Gastroesophageal sphincter (tissue), 4 donors: ENCODE results near the gene UNC13D. TPM values are rescaled to one million over a fixed set of nuclear protein-coding genes. Genes with fewer than 3 reads are reported as not detected.

ENCODE experiments used
- ATAC-seq: fragments of 150-250 bp; one replicate; pipeline ENCODE4 v1.9.1; 2016; ENCODE audit warnings: mild to moderate bottlenecking, moderate library complexity
- H3K27ac ChIP-seq, 4 donors: fragments of 200-600 bp; sonication (generic) in 3 of 4; 1 replicate in 3 of 4; 2 replicates in 1 of 4; pipeline ENCODE4 v1.5.1; 2016 to 2019
- H3K27me3 ChIP-seq: fragments of 200-600 bp; sonication (generic); one replicate; pipeline ENCODE4 v1.5.1; 2019
- H3K36me3 ChIP-seq, 2 donors: fragments of 200-600 bp; sonication (generic); one replicate each; pipeline ENCODE4 v1.5.1; 2019; ENCODE audit warnings: control low read depth in 1 of 2
- H3K4me1 ChIP-seq, 3 donors: fragments of 200-600 bp; sonication (generic); 1 replicate in 2 of 3; 2 replicates in 1 of 3; pipeline ENCODE4 v1.5.1; 2016 to 2019; ENCODE audit warnings: control low read depth in 2 of 3
- H3K4me3 ChIP-seq, 2 donors: fragments of 200-600 bp; sonication (generic); one replicate each; pipeline ENCODE4 v1.5.1; 2019; ENCODE audit warnings: mild to moderate bottlenecking in 1 of 2, moderate library complexity in 1 of 2
- H3K9me3 ChIP-seq, 3 donors: fragments of 200-600 bp; sonication (generic); one replicate each; pipeline ENCODE4 v1.5.1; 2017 to 2019; ENCODE audit warnings: control low read depth in 2 of 3
- EP300 ChIP-seq: sonication (generic); formaldehyde crosslinking; IDR thresholded peaks from one replicate; pipeline ENCODE4 v1.6.1; 2017; ENCODE audit warnings: antibody characterized with exemption, mild to moderate bottlenecking
- POLR2A ChIP-seq, 2 donors: fragments of 450-650 bp; IDR thresholded peaks; one replicate each; pipeline ENCODE4 v1.6.1; 2017; ENCODE audit warnings: antibody characterized with exemption in 2 of 2, mild to moderate bottlenecking in 2 of 2, moderate library complexity in 1 of 2
- POLR2AphosphoS5 ChIP-seq: sonication (generic); formaldehyde crosslinking; IDR thresholded peaks from one replicate; pipeline ENCODE4 v1.6.1; 2017; ENCODE audit warnings: antibody characterized with exemption
- WGBS, 2 donors: methylation state at CpG; one replicate each; pipeline ENCODE4 v1.1.5; 2018; ENCODE audit warnings: low coverage in 1 of 2; 5-methylcytosine and 5-hydroxymethylcytosine counted together
- total RNA-seq, 4 donors: library from RNA; depleted of rRNA; stranded (reverse); fragments of >200 nt; gene quantifications; one replicate each; pipeline ENCODE4 v1.1.0, GENCODE V29; 2016
- TF ChIP-seq, protein P1 (sequence below), 4 experiments: fragments of 200-600 bp in 2 of 4; fragments of 450-650 bp in 2 of 4; sonication (generic) in 1 of 4; IDR thresholded peaks; one replicate each; pipeline ENCODE4 v1.5.1; 2017 to 2019; ENCODE audit warnings: antibody characterized with exemption in 4 of 4, mild to moderate bottlenecking in 2 of 4, moderate library complexity in 2 of 4

Gene UNC13D
- total RNA-seq, 4 donors from 2014 or later = 2.6 to 10.8 (median 5.6) TPM

DNA sequence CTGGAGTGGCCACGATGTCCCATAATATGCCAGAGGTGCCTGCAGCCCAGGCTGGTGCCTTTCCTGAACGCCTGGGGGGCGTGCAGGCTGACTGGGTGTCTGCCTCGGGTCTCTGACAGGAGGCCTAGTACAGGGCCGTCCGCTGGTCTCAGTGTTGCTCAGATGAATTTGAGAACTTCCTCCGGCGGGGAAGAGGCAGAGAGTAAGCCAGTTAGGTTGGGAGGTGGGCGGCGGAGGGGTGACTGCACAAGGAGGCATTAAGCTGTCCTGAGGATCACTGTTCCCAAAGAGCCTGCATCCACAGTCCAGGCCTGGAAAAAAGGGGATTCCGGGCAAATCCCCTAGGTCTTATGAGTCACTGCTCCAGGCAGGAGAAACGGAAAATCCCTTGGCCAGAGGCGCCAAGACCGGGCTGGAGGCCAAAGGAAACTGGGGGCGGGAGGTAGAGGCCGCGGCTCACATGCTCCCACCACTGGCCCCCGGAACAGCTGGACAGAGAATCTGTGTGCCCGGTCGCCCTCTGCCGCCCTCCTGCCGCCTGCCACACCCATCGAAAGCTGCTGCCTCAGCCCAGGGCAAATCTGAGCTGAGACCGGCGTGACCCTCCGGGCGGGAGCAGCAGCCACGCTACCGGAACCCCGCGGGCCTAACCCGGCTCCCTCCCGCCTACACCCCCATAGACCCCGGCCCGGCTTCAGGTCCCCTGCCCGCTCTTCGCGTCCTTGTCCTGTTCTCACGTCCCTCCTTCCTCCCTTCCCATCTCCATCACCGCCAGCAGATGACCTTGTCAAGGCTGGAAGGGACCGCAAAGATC is 32.9 kb upstream of the UNC13D start:
- peak overlapping the region; percentile 66 to 99 (median 96) for H3K27ac ChIP-seq
- H3K4me3 ChIP-seq = peak overlapping the region; percentile 44 to 92
- H3K36me3 ChIP-seq = peaks cover 0 to 24% of the 10 kb centered on the region in 2 donors
- TF ChIP-seq POLR2A (IDR thresholded peaks at IDR 0.05) (peak in 1 of 2 donors; percentile 27), POLR2AphosphoS5 (peak; percentile 98), EP300 (no peak)
- TF ChIP-seq, protein P1, sequence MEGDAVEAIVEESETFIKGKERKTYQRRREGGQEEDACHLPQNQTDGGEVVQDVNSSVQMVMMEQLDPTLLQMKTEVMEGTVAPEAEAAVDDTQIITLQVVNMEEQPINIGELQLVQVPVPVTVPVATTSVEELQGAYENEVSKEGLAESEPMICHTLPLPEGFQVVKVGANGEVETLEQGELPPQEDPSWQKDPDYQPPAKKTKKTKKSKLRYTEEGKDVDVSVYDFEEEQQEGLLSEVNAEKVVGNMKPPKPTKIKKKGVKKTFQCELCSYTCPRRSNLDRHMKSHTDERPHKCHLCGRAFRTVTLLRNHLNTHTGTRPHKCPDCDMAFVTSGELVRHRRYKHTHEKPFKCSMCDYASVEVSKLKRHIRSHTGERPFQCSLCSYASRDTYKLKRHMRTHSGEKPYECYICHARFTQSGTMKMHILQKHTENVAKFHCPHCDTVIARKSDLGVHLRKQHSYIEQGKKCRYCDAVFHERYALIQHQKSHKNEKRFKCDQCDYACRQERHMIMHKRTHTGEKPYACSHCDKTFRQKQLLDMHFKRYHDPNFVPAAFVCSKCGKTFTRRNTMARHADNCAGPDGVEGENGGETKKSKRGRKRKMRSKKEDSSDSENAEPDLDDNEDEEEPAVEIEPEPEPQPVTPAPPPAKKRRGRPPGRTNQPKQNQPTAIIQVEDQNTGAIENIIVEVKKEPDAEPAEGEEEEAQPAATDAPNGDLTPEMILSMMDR (IDR thresholded peaks at IDR 0.05) = peak in 2 of 4 experiments; percentile 21 to 51
- no peaks in the 10 kb centered on the region for H3K9me3 ChIP-seq
- WGBS, 2 donors = 0% methylated on average over 3 to 6 of the region's 41 CpGs
- H3K4me1 ChIP-seq = peaks cover 12 to 71% (median 46%) of the 10 kb centered on the region in 3 donors
- ATAC-seq = peak; percentile 59
- H3K27me3 ChIP-seq = no peaks in the 10 kb centered on the region

DNA sequence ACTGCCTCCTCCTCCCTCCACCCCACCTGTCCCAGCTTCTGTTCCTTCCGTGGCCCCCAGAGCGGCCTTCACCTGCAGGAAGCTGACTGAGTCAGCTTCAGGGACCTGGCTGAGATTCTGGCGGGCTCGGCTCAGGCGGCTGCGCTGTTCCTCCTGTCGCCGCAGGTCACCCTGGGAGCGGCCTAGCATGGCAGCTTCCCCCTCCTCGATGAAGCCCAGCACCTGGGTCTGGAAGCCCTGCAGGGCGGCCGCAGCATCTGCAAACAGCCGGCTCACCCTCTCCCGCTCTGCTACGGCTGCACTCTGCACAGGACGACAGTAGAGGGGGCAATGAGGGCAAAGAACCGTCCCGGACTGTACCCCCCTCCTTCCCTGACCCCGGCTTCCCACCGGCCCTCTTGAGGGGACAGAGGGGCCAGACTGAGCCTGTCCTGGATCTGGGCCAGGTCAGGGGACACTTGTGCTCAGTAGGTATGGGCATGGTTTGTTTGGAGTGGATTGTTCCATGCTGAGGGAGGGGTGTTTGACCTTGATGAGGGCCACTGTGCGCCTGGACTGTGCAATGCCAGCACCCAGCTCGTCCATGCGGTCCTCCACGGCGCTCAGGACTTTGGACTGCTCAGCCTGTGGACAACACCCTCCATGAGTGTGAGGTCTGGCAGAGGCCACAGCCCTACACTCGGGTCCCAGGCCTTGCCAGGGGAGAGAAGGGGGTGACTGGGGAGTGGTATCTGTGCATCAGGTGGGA is 32.2 kb upstream of the UNC13D start:
- H3K4me1 ChIP-seq = peaks cover 12 to 78% (median 47%) of the 10 kb centered on the region in 3 donors
- 5% methylated on average over 4 of the region's 26 CpGs; no CpG with 5 or more reads in 1 of the 2 donors for WGBS, 2 donors
- H3K27me3 ChIP-seq = no peaks in the 10 kb centered on the region
- peak overlapping the region; percentile 44 to 92 for H3K4me3 ChIP-seq
- H3K36me3 ChIP-seq = peaks cover 0 to 24% of the 10 kb centered on the region in 2 donors
- no peak for ATAC-seq
- no peaks in the 10 kb centered on the region for H3K9me3 ChIP-seq
- TF ChIP-seq POLR2A (IDR thresholded peaks at IDR 0.05) (no peak), EP300 (no peak)
- TF ChIP-seq, protein P1 (IDR thresholded peaks at IDR 0.05) = peak in 1 of 4 experiments; percentile 10
- peak overlapping the region; percentile 66 to 99 (median 96) for H3K27ac ChIP-seq

DNA sequence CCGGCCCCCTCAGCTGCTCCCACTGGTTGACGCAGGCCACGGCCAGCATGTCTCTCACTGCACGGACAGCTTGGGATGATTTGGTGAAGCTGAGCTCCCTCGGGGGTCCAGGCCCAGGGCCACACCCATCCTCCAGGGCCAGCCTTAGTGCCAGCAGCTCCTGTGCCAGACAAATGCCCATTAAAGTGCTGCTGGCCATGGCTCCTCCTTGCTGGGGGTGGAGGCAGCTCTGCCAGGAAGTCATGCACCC is 31.7 kb upstream of the UNC13D start:
- Histone ChIP-seq H3K4me1 (peaks cover 12 to 83% (median 47%) of the 10 kb centered on the region in 3 donors), H3K4me3 (peak overlapping the region in 1 of 2 donors; percentile 92), H3K27ac (peak overlapping the region; percentile 66 to 99 (median 96)), H3K27me3 (no peaks in the 10 kb centered on the region), H3K9me3 (no peaks in the 10 kb centered on the region), H3K36me3 (peaks cover 0 to 24% of the 10 kb centered on the region in 2 donors)
- TF ChIP-seq, protein P1 (IDR thresholded peaks at IDR 0.05) = no peak
- TF ChIP-seq POLR2AphosphoS5 = peak; percentile 44
- WGBS, 2 donors = no CpG with 5 or more reads among the region's 5 CpGs
- ATAC-seq = no peak

DNA sequence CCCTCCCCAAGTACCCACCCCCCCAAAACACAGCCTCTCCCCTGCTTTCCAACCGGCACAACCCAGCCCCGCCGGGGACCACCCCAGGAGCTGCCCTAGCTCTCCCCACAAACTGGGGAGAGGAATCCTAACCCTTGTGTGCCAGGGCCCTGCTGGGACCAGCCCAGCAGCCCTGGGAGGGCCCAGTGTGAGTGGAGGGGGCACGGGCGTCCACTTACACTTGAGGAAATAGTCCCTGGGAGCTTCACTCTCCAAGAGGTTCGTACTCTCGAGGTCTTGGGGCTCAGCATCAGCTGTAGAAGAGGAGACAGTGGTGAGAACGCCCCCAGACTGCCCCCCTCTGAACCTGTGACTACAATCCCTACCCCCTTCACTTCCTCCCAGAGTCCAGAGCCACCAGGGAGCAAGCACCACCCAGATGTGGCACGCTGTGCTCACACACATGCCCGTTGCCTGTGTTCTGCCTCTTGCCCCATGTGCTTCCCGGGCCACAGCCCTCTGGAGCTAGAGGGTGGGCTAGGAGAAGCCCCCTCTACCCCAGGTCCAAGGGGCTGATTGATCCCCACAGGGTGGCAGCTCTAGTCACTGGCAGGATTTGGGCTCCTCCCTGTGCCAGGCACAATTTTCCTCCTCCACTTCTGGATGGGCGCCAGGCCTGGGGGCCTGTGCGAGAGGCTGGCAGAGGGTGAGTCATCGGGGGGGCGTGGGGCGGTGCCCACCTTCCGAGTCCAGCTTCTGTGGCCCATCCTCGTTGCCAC is 31.2 kb upstream of the UNC13D start:
- TF ChIP-seq, protein P1 (IDR thresholded peaks at IDR 0.05) = no peak
- TF ChIP-seq POLR2AphosphoS5 = peak; percentile 60
- Histone ChIP-seq H3K27me3 (no peaks in the 10 kb centered on the region), H3K9me3 (no peaks in the 10 kb centered on the region), H3K4me1 (peaks cover 12 to 88% (median 47%) of the 10 kb centered on the region in 3 donors), H3K36me3 (peaks cover 0 to 24% of the 10 kb centered on the region in 2 donors), H3K27ac (peak overlapping the region; percentile 66 to 99 (median 96)), H3K4me3 (peak overlapping the region in 1 of 2 donors; percentile 92)
- WGBS, 2 donors = no CpG with 5 or more reads among the region's 18 CpGs
- ATAC-seq = no peak
